Glutamatergic neuron (in vitro differentiated cells): ENCODE data around the gene SPIB. TPM values are rescaled to one million over a fixed set of nuclear protein-coding genes. Genes with fewer than 3 reads are reported as not detected.

Experiments used
- DNase-seq: peaks from one replicate; pipeline ENCODE4 v3.0.0; 2022
- H3K27ac Mint-ChIP-seq: one replicate; pipeline ENCODE4 v1.8.0; 2020; ENCODE audit warnings: mild to moderate bottlenecking, mixed read lengths, inconsistent platforms; ENCODE audit not compliant: unreplicated experiment
- H3K27me3 Mint-ChIP-seq: one replicate; pipeline ENCODE4 v1.8.0; 2020; ENCODE audit warnings: mild to moderate bottlenecking, moderate library complexity, mixed read lengths, inconsistent platforms; ENCODE audit not compliant: unreplicated experiment
- H3K36me3 Mint-ChIP-seq: one replicate; pipeline ENCODE4 v1.8.0; 2020; ENCODE audit warnings: mild to moderate bottlenecking, mixed read lengths, inconsistent platforms; ENCODE audit not compliant: unreplicated experiment
- H3K4me1 Mint-ChIP-seq: one replicate; pipeline ENCODE4 v1.8.0; 2020; ENCODE audit warnings: mild to moderate bottlenecking, low read depth, mixed read lengths, inconsistent platforms; ENCODE audit not compliant: unreplicated experiment
- H3K4me3 Mint-ChIP-seq: one replicate; pipeline ENCODE4 v1.8.0; 2020; ENCODE audit warnings: mild to moderate bottlenecking, mixed read lengths, inconsistent platforms; ENCODE audit not compliant: unreplicated experiment
- H3K9me3 Mint-ChIP-seq: one replicate; pipeline ENCODE4 v1.8.0; 2020; ENCODE audit warnings: mild to moderate bottlenecking, moderate library complexity, mixed read lengths, inconsistent platforms; ENCODE audit not compliant: unreplicated experiment
- CTCF ChIP-seq: fragments of 200-600 bp; sonication (generic); IDR thresholded peaks from one replicate; pipeline ENCODE4 v1.5.0; 2021; ENCODE audit not compliant: partially characterized antibody, unreplicated experiment
- total RNA-seq: library from RNA; stranded (reverse); fragmentation: NEBNext Ultra II Directional; extraction: Animal tissue kit (Norgen Biotek cat#: 25700); gene quantifications from one replicate; pipeline ENCODE4 v1.2.1, GENCODE V29; 2021; ENCODE audit not compliant: unreplicated experiment

The SPIB gene
- total RNA-seq, 1 donor from 2014 or later, result 2.7 TPM

- H3K4me3 Mint-ChIP-seq, result no peak overlapping the region
- H3K27me3 Mint-ChIP-seq, result peaks cover 6% of the 10 kb centered on the region
- no peaks in the 10 kb centered on the region for H3K4me1 Mint-ChIP-seq
- no peak for TF ChIP-seq CTCF
- no peak overlapping the region for H3K27ac Mint-ChIP-seq
- no peak for DNase-seq
- peaks cover 5% of the 10 kb centered on the region for H3K9me3 Mint-ChIP-seq
- H3K36me3 Mint-ChIP-seq, result peaks cover 13% of the 10 kb centered on the region
These were observed 28.3 kb downstream of the SPIB start for GRCh38 chr19:50447053-50447452.

GRCh38 chr19:50447750-50448149, 29.0 kb downstream of the SPIB start:
- Mint-ChIP-seq H3K36me3 (peaks cover 16% of the 10 kb centered on the region), H3K27me3 (peaks cover 8% of the 10 kb centered on the region), H3K4me1 (no peaks in the 10 kb centered on the region), H3K9me3 (peaks cover 5% of the 10 kb centered on the region), H3K27ac (no peak overlapping the region), H3K4me3 (no peak overlapping the region)
- no peak for TF ChIP-seq CTCF
- DNase-seq, result no peak

- Mint-ChIP-seq H3K27ac (no peak overlapping the region), H3K36me3 (peaks cover 10% of the 10 kb centered on the region), H3K4me1 (no peaks in the 10 kb centered on the region), H3K27me3 (peaks cover 4% of the 10 kb centered on the region), H3K4me3 (no peak overlapping the region), H3K9me3 (peaks cover 2% of the 10 kb centered on the region)
- DNase-seq, result no peak
- no peak for TF ChIP-seq CTCF
These were observed 30.6 kb downstream of the SPIB start for GRCh38 chr19:50449236-50449899.

DNA sequence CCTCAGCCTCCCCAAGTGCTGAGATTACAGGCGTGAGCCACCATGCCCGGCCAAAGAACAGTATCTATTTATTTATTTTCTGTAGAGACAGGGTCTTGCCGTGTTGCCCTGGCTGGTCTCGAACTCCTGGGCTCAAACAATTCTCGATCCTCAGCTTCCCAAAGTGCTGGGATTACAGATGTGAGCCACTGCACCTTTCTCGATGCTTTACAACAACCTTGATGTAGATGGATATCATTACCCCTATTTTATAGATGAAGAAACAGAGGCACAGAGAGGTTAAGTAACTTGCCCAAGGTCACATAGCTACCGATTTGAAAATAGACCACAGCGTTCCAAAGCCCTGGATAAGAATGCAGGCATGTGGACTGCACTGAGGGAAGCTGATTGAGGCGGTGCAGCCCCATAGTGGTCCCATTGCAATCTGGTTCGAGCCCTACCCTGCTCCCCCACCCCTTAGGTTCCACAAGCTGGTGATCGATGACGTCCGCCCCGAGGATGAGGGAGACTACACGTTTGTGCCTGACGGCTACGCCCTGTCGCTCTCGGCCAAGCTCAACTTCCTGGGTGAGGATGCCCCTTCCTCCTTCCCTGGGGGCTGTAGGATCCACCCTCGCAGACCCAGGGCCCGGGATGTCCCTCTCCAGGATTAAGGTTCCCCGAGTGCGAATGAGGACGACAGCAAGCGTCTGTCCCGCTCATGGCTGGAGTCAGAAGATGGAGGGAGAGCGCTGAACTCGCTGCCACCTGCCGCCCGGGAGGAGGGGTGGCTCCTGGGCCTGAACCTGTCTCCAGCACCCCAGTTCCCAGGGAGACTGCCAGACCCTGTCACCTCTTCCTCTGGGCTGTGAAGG, 31.9 kb downstream of the SPIB start:
- no peak overlapping the region for H3K27ac Mint-ChIP-seq
- no peak for DNase-seq
- peaks cover 4% of the 10 kb centered on the region for H3K27me3 Mint-ChIP-seq
- H3K9me3 Mint-ChIP-seq, result peaks cover 4% of the 10 kb centered on the region
- H3K36me3 Mint-ChIP-seq, result peaks cover 10% of the 10 kb centered on the region
- no peak overlapping the region for H3K4me3 Mint-ChIP-seq
- H3K4me1 Mint-ChIP-seq, result no peaks in the 10 kb centered on the region
- TF ChIP-seq CTCF, result no peak

- DNase-seq, result no peak
- H3K27ac Mint-ChIP-seq, result no peak overlapping the region
- no peak overlapping the region for H3K4me3 Mint-ChIP-seq
- H3K9me3 Mint-ChIP-seq, result peaks cover 10% of the 10 kb centered on the region
- peaks cover 15% of the 10 kb centered on the region for H3K36me3 Mint-ChIP-seq
- TF ChIP-seq CTCF, result no peak
- H3K4me1 Mint-ChIP-seq, result no peaks in the 10 kb centered on the region
- peaks cover 8% of the 10 kb centered on the region for H3K27me3 Mint-ChIP-seq
These were observed 32.4 kb downstream of the SPIB start for GRCh38 chr19:50451223-50451534.
